ENCODE measurements around the gene ITIH4. TPM values are rescaled to one million over a fixed set of nuclear protein-coding genes. Genes with fewer than 3 reads are reported as not detected.

Gene ITIH4
- total and polyA plus RNA-seq, 2 of the 13 experiments (the other 11 are each of a cell fraction or from before 2014, with no cell fraction given), result 2.7 to 5.3 TPM

- TF ChIP-seq, protein P1, sequence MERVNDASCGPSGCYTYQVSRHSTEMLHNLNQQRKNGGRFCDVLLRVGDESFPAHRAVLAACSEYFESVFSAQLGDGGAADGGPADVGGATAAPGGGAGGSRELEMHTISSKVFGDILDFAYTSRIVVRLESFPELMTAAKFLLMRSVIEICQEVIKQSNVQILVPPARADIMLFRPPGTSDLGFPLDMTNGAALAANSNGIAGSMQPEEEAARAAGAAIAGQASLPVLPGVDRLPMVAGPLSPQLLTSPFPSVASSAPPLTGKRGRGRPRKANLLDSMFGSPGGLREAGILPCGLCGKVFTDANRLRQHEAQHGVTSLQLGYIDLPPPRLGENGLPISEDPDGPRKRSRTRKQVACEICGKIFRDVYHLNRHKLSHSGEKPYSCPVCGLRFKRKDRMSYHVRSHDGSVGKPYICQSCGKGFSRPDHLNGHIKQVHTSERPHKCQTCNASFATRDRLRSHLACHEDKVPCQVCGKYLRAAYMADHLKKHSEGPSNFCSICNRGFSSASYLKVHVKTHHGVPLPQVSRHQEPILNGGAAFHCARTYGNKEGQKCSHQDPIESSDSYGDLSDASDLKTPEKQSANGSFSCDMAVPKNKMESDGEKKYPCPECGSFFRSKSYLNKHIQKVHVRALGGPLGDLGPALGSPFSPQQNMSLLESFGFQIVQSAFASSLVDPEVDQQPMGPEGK (CRISPR knock-in tag; IDR thresholded peaks at IDR 0.05), result peak; percentile 39; the same call in 1 of the 2 replicates
- TF ChIP-seq ELK4 (CRISPR knock-in tag; IDR thresholded peaks at IDR 0.05; ENCODE audit: borderline replicate concordance) (no peak), ZNF431 (CRISPR knock-in tag; IDR thresholded peaks at IDR 0.05; ENCODE audit: borderline replicate concordance, low read depth) (no peak; the same call in 1 of the 2 replicates), ZNF441 (CRISPR knock-in tag; IDR thresholded peaks at IDR 0.05; ENCODE audit: borderline replicate concordance) (peak; percentile 47; the same call in 1 of the 2 replicates), ATF1 (CRISPR knock-in tag; IDR thresholded peaks at IDR 0.05) (no peak), ZNF280D (CRISPR knock-in tag; IDR thresholded peaks at IDR 0.05) (no peak), ZNF644 (CRISPR knock-in tag; IDR thresholded peaks at IDR 0.05; ENCODE audit: low read depth) (no peak), ZNF609 (CRISPR knock-in tag; IDR thresholded peaks at IDR 0.05; ENCODE audit: borderline replicate concordance) (peak; percentile 91; the same call in 1 of the 2 replicates), ZNF34 (CRISPR knock-in tag; IDR thresholded peaks at IDR 0.05; ENCODE audit: borderline replicate concordance) (no peak), DMAP1 (CRISPR knock-in tag; IDR thresholded peaks at IDR 0.05) (no peak), TCF12 (IDR thresholded peaks at IDR 0.05) (no peak), TCF12 (CRISPR knock-in tag; IDR thresholded peaks at IDR 0.05) (peak; percentile 64; the same call in 1 of the 2 replicates), ZNF3 (CRISPR knock-in tag; IDR thresholded peaks at IDR 0.05) (peak; percentile 89), SAP130 (CRISPR knock-in tag; IDR thresholded peaks at IDR 0.05; ENCODE audit: low read depth) (peak; percentile 83), MIXL1 (CRISPR knock-in tag; IDR thresholded peaks at IDR 0.05) (0 out of 2 replicates have a peak, but pooled peaks have one; percentile 44), ZNF746 (CRISPR knock-in tag; IDR thresholded peaks at IDR 0.05) (peak; percentile 44), CENPT (CRISPR knock-in tag; IDR thresholded peaks at IDR 0.05; ENCODE audit: low read depth) (no peak), ZNF747 (CRISPR knock-in tag; IDR thresholded peaks at IDR 0.05; ENCODE audit: borderline replicate concordance) (no peak), CHCHD3 (CRISPR knock-in tag; IDR thresholded peaks at IDR 0.05) (no peak)
Observed at GRCh38 chr3:52786330-52787215, 43.9 kb downstream of the ITIH4 start (continued).

Data from HepG2 (cell line).